Measurements from ENCODE around the gene MAPKAPK2.
A peak's percentile ranks its signal among the peaks of the same experiment; 100 is the strongest.

MAPKAPK2 gene

DNA sequence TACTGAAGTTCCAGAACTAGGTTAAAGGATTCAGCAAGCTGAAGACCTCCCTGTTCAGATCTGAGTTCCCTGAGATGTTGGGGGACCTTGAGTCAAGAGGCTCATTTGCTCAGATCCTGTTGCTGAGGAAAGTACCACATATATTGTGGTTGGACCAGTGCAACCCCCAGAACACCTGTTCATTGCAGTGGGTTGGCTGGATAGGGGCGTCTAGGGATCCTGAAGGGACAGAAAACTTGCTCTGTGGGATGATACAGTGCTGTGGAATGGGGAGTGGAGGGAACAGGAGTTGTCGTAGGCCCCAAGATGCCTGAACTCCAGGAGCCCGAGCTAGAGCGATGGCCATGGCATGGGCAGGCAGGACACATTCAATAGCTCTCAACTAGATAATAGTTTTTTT lies 24.6 kb upstream of the MAPKAPK2 start:
- no peak overlapping the region for H3K18ac ChIP-seq (ENCODE audit: low read length)
- no peak overlapping the region for H2BK5ac ChIP-seq (ENCODE audit: low read length)
- no peak overlapping the region for H3K4me3 ChIP-seq (ENCODE audit: low read length in 2 of 2)
- no peak overlapping the region for H2BK12ac ChIP-seq (ENCODE audit: low read length)
- no peak overlapping the region for H3K23ac ChIP-seq (ENCODE audit: low read depth, low read length, poor library complexity)
- H3K9ac ChIP-seq (ENCODE audit: low read depth, low read length, poor library complexity), result no peak overlapping the region
- no peak overlapping the region for H3K4me2 ChIP-seq (ENCODE audit: insufficient read depth, low read length, poor library complexity, severe bottlenecking)
- H4K8ac ChIP-seq (ENCODE audit: low read depth, low read length), result no peak overlapping the region
- WGBS, 2 donors (ENCODE audit: extremely low coverage in 2 of 2, insufficient read length in 2 of 2, insufficient replicate concordance in 1 of 2), result no CpG with 5 or more reads among the region's 4 CpGs
- no peak overlapping the region for H2BK120ac ChIP-seq (ENCODE audit: low read depth, low read length)
- H3K14ac ChIP-seq (ENCODE audit: low read length), result no peak overlapping the region
- H2AFZ ChIP-seq (ENCODE audit: low read length), result no peak overlapping the region
- no peaks in the 10 kb centered on the region for H3K36me3 ChIP-seq (replicated peaks in 1 of 2; ENCODE audit: control insufficient read depth in 2 of 2, insufficient read depth in 2 of 2, low read length in 2 of 2)
- no peak for DNase-seq (ENCODE audit: low spot score)
- H3K4ac ChIP-seq (ENCODE audit: low read length), result no peak overlapping the region
- no peak overlapping the region for H3K27ac ChIP-seq (replicated peaks; ENCODE audit: low read length)
- H2BK15ac ChIP-seq (ENCODE audit: low read length), result no peak overlapping the region
- peaks cover 0 to 56% (median 3%) of the 10 kb centered on the region in 3 experiments for H3K27me3 ChIP-seq (ENCODE audit: control insufficient read depth in 3 of 3, insufficient read depth in 3 of 3, low read depth in 1 of 3, low read length in 3 of 3)
- no peaks in the 10 kb centered on the region for H3K79me1 ChIP-seq (ENCODE audit: low read depth, low read length)
- peaks cover 10 to 15% of the 10 kb centered on the region in 2 donors for H3K4me1 ChIP-seq (ENCODE audit: control insufficient read depth in 2 of 2, insufficient read depth in 1 of 2, low read depth in 1 of 2, low read length in 2 of 2)
- no peaks in the 10 kb centered on the region for H3K9me3 ChIP-seq (replicated peaks in 1 of 2; ENCODE audit: control insufficient read depth in 2 of 2, insufficient read depth in 1 of 2, low read depth in 1 of 2, low read length in 2 of 2)
- no peak overlapping the region for H4K91ac ChIP-seq (ENCODE audit: low read depth, low read length, poor library complexity)
- H2AK5ac ChIP-seq (ENCODE audit: low read depth, low read length), result no peak overlapping the region

DNA sequence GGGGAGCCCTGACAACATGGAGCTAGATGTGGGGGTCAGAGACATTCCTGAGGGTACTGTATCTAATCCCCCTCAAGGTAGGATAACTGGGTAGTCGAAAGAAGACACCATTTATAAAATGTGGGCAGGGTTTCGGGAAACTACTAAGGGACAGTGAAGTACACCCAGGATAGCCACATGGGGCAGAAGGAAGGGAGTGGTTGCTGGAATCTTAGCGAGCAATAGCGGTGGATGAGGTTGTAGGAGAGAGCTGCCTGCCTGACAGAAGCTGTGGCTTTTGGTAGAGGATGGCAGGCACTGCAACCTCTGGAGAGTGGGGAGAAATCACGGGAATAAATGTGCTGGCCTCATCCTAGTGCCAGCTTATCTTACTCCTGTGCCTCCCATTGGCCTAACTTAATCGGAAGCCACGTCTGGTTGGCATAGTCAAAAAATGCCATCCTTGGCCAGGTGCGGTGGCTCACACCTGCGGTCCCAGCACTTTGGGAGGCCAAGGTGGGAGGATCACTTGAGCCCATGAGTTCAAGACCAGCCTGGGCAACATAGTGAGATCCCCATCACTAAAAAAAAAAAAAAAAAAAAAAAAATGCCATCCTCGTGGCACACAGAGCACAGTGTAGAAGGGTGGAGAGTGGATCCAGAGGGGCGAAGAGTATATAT lies 23.4 kb upstream of the MAPKAPK2 start:
- H4K8ac ChIP-seq (ENCODE audit: low read depth, low read length), result no peak overlapping the region
- H3K9me3 ChIP-seq (replicated peaks in 1 of 2; ENCODE audit: control insufficient read depth in 2 of 2, insufficient read depth in 1 of 2, low read depth in 1 of 2, low read length in 2 of 2), result no peaks in the 10 kb centered on the region
- no peak overlapping the region for H2AFZ ChIP-seq (ENCODE audit: low read length)
- H2AK5ac ChIP-seq (ENCODE audit: low read depth, low read length), result no peak overlapping the region
- H3K27ac ChIP-seq (replicated peaks; ENCODE audit: low read length), result no peak overlapping the region
- no peak overlapping the region for H2BK5ac ChIP-seq (ENCODE audit: low read length)
- H3K4me1 ChIP-seq (ENCODE audit: control insufficient read depth in 2 of 2, insufficient read depth in 1 of 2, low read depth in 1 of 2, low read length in 2 of 2), result peaks cover 6 to 15% of the 10 kb centered on the region in 2 donors
- no peak overlapping the region for H2BK12ac ChIP-seq (ENCODE audit: low read length)
- H2BK120ac ChIP-seq (ENCODE audit: low read depth, low read length), result no peak overlapping the region
- H3K79me1 ChIP-seq (ENCODE audit: low read depth, low read length), result no peaks in the 10 kb centered on the region
- H3K23ac ChIP-seq (ENCODE audit: low read depth, low read length, poor library complexity), result no peak overlapping the region
- H3K4ac ChIP-seq (ENCODE audit: low read length), result no peak overlapping the region
- no CpG with 5 or more reads among the region's 11 CpGs for WGBS, 2 donors (ENCODE audit: extremely low coverage in 2 of 2, insufficient read length in 2 of 2, insufficient replicate concordance in 1 of 2)
- no peak overlapping the region for H3K18ac ChIP-seq (ENCODE audit: low read length)
- no peak overlapping the region for H3K14ac ChIP-seq (ENCODE audit: low read length)
- DNase-seq (ENCODE audit: low spot score), result no peak
- peak overlapping the region; percentile 7 for H3K9ac ChIP-seq (ENCODE audit: low read depth, low read length, poor library complexity)
- H3K4me2 ChIP-seq (ENCODE audit: insufficient read depth, low read length, poor library complexity, severe bottlenecking), result no peak overlapping the region
- peaks cover 0 to 66% (median 3%) of the 10 kb centered on the region in 3 experiments for H3K27me3 ChIP-seq (ENCODE audit: control insufficient read depth in 3 of 3, insufficient read depth in 3 of 3, low read depth in 1 of 3, low read length in 3 of 3)
- no peaks in the 10 kb centered on the region for H3K36me3 ChIP-seq (replicated peaks in 1 of 2; ENCODE audit: control insufficient read depth in 2 of 2, insufficient read depth in 2 of 2, low read length in 2 of 2)
- H3K4me3 ChIP-seq (ENCODE audit: low read length in 2 of 2), result no peak overlapping the region
- no peak overlapping the region for H4K91ac ChIP-seq (ENCODE audit: low read depth, low read length, poor library complexity)
- no peak overlapping the region for H2BK15ac ChIP-seq (ENCODE audit: low read length)

DNA sequence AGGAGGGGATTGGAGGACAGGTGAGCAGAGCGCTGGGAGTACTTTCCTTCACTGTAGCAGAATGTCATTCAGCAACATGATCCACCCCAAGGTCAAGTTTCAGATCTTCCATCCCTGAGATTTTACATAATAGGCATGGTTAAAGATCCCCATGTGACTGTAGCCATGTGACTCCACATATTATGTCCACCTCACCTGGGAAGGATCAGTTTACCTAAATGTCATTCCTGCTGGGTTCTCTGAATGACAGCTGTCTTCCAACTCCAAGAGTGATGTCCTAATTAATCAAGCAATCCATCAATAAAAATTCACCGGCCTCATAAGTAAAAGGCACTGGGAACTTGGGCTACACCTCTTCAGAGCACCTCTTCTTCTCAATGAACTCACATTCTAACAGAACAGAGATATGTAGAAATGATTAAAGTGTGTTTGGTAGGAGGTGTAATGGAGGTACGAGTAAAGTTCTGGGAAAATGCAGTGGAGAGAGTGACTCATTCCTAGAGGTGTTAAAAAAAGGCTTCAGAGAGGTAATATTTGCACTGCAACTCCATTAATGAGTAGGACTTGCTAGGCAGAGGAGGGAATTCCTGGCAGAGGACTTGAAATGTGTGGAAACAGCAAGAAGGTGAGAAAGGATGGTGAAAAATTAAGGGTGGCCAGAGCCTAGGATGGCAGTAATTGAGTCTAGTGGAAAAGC lies 22.2 kb upstream of the MAPKAPK2 start:
- H3K23ac ChIP-seq (ENCODE audit: low read depth, low read length, poor library complexity), result no peak overlapping the region
- H2AFZ ChIP-seq (ENCODE audit: low read length), result no peak overlapping the region
- no peak overlapping the region for H4K8ac ChIP-seq (ENCODE audit: low read depth, low read length)
- no peak overlapping the region for H3K18ac ChIP-seq (ENCODE audit: low read length)
- H3K27me3 ChIP-seq (ENCODE audit: control insufficient read depth in 3 of 3, insufficient read depth in 3 of 3, low read depth in 1 of 3, low read length in 3 of 3), result peaks cover 0 to 68% (median 3%) of the 10 kb centered on the region in 3 experiments
- peaks cover 6 to 15% of the 10 kb centered on the region in 2 donors for H3K4me1 ChIP-seq (ENCODE audit: control insufficient read depth in 2 of 2, insufficient read depth in 1 of 2, low read depth in 1 of 2, low read length in 2 of 2)
- H3K4me2 ChIP-seq (ENCODE audit: insufficient read depth, low read length, poor library complexity, severe bottlenecking), result no peak overlapping the region
- DNase-seq (ENCODE audit: low spot score), result no peak
- H2BK15ac ChIP-seq (ENCODE audit: low read length), result no peak overlapping the region
- H3K4ac ChIP-seq (ENCODE audit: low read length), result no peak overlapping the region
- no peak overlapping the region for H2BK5ac ChIP-seq (ENCODE audit: low read length)
- no peak overlapping the region for H2AK5ac ChIP-seq (ENCODE audit: low read depth, low read length)
- no peak overlapping the region for H2BK120ac ChIP-seq (ENCODE audit: low read depth, low read length)
- H3K14ac ChIP-seq (ENCODE audit: low read length), result no peak overlapping the region
- H3K79me1 ChIP-seq (ENCODE audit: low read depth, low read length), result no peaks in the 10 kb centered on the region
- no peak overlapping the region for H3K9ac ChIP-seq (ENCODE audit: low read depth, low read length, poor library complexity)
- H3K9me3 ChIP-seq (replicated peaks in 1 of 2; ENCODE audit: control insufficient read depth in 2 of 2, insufficient read depth in 1 of 2, low read depth in 1 of 2, low read length in 2 of 2), result no peaks in the 10 kb centered on the region
- WGBS, 2 donors (ENCODE audit: extremely low coverage in 2 of 2, insufficient read length in 2 of 2, insufficient replicate concordance in 1 of 2), result 100% methylated on average over 1 of the region's 3 CpGs; no CpG with 5 or more reads in 1 of the 2 donors
- no peak overlapping the region for H2BK12ac ChIP-seq (ENCODE audit: low read length)
- no peak overlapping the region for H4K91ac ChIP-seq (ENCODE audit: low read depth, low read length, poor library complexity)
- no peak overlapping the region for H3K4me3 ChIP-seq (ENCODE audit: low read length in 2 of 2)
- no peaks in the 10 kb centered on the region for H3K36me3 ChIP-seq (replicated peaks in 1 of 2; ENCODE audit: control insufficient read depth in 2 of 2, insufficient read depth in 2 of 2, low read length in 2 of 2)
- H3K27ac ChIP-seq (replicated peaks; ENCODE audit: low read length), result no peak overlapping the region

DNA sequence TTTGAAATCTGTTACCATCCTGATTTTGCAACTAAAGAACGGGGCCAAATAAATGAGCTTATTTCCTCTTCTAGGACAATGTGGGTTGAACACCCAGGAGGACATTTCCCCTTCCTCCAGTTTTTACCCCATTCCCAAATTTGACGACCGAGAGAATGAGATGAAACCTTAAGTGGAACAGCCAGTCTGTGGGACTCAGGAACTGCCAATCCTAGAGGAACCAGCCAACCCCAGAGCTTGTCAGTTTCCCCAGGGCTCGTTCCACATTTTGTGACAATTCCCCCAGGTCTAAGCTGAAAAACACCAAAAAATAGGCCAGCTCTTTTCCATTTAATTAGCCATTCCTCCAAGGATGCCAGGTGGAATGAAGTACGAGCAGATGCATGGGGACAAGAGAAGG lies 21.3 kb upstream of the MAPKAPK2 start:
- Histone ChIP-seq H3K27me3 (ENCODE audit: control insufficient read depth in 3 of 3, insufficient read depth in 3 of 3, low read depth in 1 of 3, low read length in 3 of 3) (peaks cover 0 to 69% (median 3%) of the 10 kb centered on the region in 3 experiments), H3K9me3 (replicated peaks in 1 of 2; ENCODE audit: control insufficient read depth in 2 of 2, insufficient read depth in 1 of 2, low read depth in 1 of 2, low read length in 2 of 2) (no peaks in the 10 kb centered on the region), H2BK12ac (ENCODE audit: low read length) (no peak overlapping the region), H2AFZ (ENCODE audit: low read length) (peak overlapping the region; percentile 81), H3K4me1 (ENCODE audit: control insufficient read depth in 2 of 2, insufficient read depth in 1 of 2, low read depth in 1 of 2, low read length in 2 of 2) (peaks cover 6 to 11% of the 10 kb centered on the region in 2 donors), H3K27ac (replicated peaks; ENCODE audit: low read length) (no peak overlapping the region), H3K79me1 (ENCODE audit: low read depth, low read length) (no peaks in the 10 kb centered on the region), H2BK5ac (ENCODE audit: low read length) (no peak overlapping the region), H2BK120ac (ENCODE audit: low read depth, low read length) (no peak overlapping the region), H4K91ac (ENCODE audit: low read depth, low read length, poor library complexity) (no peak overlapping the region), H3K36me3 (replicated peaks in 1 of 2; ENCODE audit: control insufficient read depth in 2 of 2, insufficient read depth in 2 of 2, low read length in 2 of 2) (no peaks in the 10 kb centered on the region), H3K14ac (ENCODE audit: low read length) (no peak overlapping the region), H2AK5ac (ENCODE audit: low read depth, low read length) (no peak overlapping the region), H3K4ac (ENCODE audit: low read length) (no peak overlapping the region), H3K4me2 (ENCODE audit: insufficient read depth, low read length, poor library complexity, severe bottlenecking) (no peak overlapping the region), H3K18ac (ENCODE audit: low read length) (no peak overlapping the region), H3K23ac (ENCODE audit: low read depth, low read length, poor library complexity) (no peak overlapping the region), H2BK15ac (ENCODE audit: low read length) (no peak overlapping the region), H3K9ac (ENCODE audit: low read depth, low read length, poor library complexity) (no peak overlapping the region), H3K4me3 (ENCODE audit: low read length in 2 of 2) (no peak overlapping the region), H4K8ac (ENCODE audit: low read depth, low read length) (no peak overlapping the region)
- WGBS, 2 donors (ENCODE audit: extremely low coverage in 2 of 2, insufficient read length in 2 of 2, insufficient replicate concordance in 1 of 2), result no CpG with 5 or more reads among the region's 5 CpGs
- DNase-seq (ENCODE audit: low spot score), result no peak

All from neuronal stem cell (in vitro differentiated cells).